ENCODE data around the gene SIRPB2. TPM values are rescaled to one million over a fixed set of nuclear protein-coding genes. Genes with fewer than 3 reads are reported as not detected.
A peak's percentile ranks its signal among the peaks of the same experiment; 100 is the strongest.

The SIRPB2 gene
- 3.2 TPM for total RNA-seq
- long read RNA-seq = 0 reads

GRCh38 chr20:1491281-1491840 is at the start of gene SIRPB2:
SIRPB2 (minus strand) TSS chr20:1491420; CDS start chr20:1491359, 61 bp downstream.
- H3K27me3 ChIP-seq (ENCODE audit: low read depth) = peaks cover 21% of the 10 kb centered on the region
- H3K4me3 ChIP-seq = peak within 1 kb of the TSS; percentile 41
- peaks cover 6% of the 10 kb centered on the region for H3K4me1 ChIP-seq
- no peaks in the 10 kb centered on the region for H3K36me3 ChIP-seq
- intact Hi-C loops (cut with micrococcal nuclease) = no loop called here
- peak; percentile 45 for DNase-seq
- TF ChIP-seq CTCF (IDR thresholded peaks at IDR 0.05; ENCODE audit: borderline replicate concordance) = no peak
- H3K27ac ChIP-seq (replicated peaks) = peak within 1 kb of the TSS; percentile 69
- no peaks in the 10 kb centered on the region for H3K9me3 ChIP-seq (replicated peaks)

DNA sequence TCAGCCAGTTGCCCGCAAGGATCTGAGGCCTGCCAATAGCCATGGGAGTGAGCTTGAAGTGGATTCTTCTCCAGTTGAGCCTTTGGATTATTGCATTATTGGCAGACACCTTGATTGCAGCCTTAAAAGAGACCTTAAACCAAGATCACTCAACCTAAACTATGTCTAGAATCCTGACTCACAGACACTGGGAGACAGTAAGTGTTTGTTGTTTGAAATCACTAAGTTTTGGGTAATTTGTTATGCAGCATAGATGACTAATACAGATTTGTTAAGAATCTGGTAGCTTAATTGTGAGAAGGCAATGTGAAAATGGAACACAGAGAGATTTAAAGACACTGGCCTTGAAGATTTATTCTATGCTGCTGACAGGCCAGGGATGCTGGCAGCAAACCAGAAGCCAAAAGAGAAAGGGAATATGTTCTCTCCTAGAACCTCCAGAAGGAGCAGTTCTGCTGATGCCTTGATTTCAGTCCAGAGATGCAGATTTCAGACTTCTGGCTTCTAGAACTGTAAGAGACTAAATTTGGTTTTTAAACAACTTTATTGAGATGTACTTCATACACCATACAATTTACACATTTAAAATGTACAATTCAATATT is 48.7 kb upstream of the SIRPB2 start:
- H3K36me3 ChIP-seq = no peaks in the 10 kb centered on the region
- intact Hi-C loops (cut with micrococcal nuclease) = no loop called here
- no peak overlapping the region for H3K27ac ChIP-seq (replicated peaks)
- no peaks in the 10 kb centered on the region for H3K4me1 ChIP-seq
- H3K9me3 ChIP-seq (replicated peaks) = peaks cover 13% of the 10 kb centered on the region
- no peak for TF ChIP-seq CTCF (IDR thresholded peaks at IDR 0.05; ENCODE audit: borderline replicate concordance)
- no peak overlapping the region for H3K4me3 ChIP-seq
- DNase-seq = no peak
- H3K27me3 ChIP-seq (ENCODE audit: low read depth) = peaks cover 17% of the 10 kb centered on the region

GRCh38 chr20:1538655-1539054 is 47.4 kb upstream of the SIRPB2 start:
- intact Hi-C loops (cut with micrococcal nuclease) = no loop called here

DNA sequence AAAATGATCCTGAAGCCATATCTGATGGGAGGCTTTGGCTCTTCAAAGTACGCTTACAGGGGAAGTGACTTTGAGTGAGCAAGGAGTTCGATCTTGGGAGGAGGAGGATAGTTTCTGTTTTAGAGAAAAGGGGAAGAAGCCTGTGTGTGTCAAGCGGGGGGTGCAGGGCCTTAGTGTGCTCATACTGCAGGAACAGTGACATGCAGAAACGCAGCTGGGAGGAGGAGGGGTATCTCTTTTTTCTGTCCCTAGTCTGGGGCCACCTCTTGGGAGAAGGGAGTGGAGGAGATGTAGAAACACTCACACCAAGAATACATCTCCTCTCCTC is 46.5 kb upstream of the SIRPB2 start:
- no peak for TF ChIP-seq CTCF (IDR thresholded peaks at IDR 0.05; ENCODE audit: borderline replicate concordance)
- Histone ChIP-seq H3K4me3 (no peak overlapping the region), H3K27me3 (ENCODE audit: low read depth) (peaks cover 20% of the 10 kb centered on the region), H3K9me3 (replicated peaks) (peaks cover 13% of the 10 kb centered on the region), H3K4me1 (no peaks in the 10 kb centered on the region), H3K27ac (replicated peaks) (peak overlapping the region; percentile 56), H3K36me3 (no peaks in the 10 kb centered on the region)
- DNase-seq = peak; percentile 39
- intact Hi-C loops (cut with micrococcal nuclease) = no loop called here

More at GRCh38 chr20:1538655-1539054, 47.4 kb upstream of the SIRPB2 start:
- peaks cover 13% of the 10 kb centered on the region for H3K9me3 ChIP-seq (replicated peaks)
- no peak for TF ChIP-seq CTCF (IDR thresholded peaks at IDR 0.05; ENCODE audit: borderline replicate concordance)
- no peaks in the 10 kb centered on the region for H3K4me1 ChIP-seq
- H3K27me3 ChIP-seq (ENCODE audit: low read depth) = peaks cover 17% of the 10 kb centered on the region
- no peaks in the 10 kb centered on the region for H3K36me3 ChIP-seq
- no peak overlapping the region for H3K27ac ChIP-seq (replicated peaks)
- DNase-seq = no peak
- no peak overlapping the region for H3K4me3 ChIP-seq

- Histone ChIP-seq H3K4me1 (no peaks in the 10 kb centered on the region), H3K27me3 (ENCODE audit: low read depth) (peaks cover 26% of the 10 kb centered on the region), H3K9me3 (replicated peaks) (peaks cover 13% of the 10 kb centered on the region), H3K36me3 (no peaks in the 10 kb centered on the region), H3K27ac (replicated peaks) (peak overlapping the region; percentile 56), H3K4me3 (no peak overlapping the region)
- no peak for TF ChIP-seq CTCF (IDR thresholded peaks at IDR 0.05; ENCODE audit: borderline replicate concordance)
- intact Hi-C loops (cut with micrococcal nuclease) = no loop called here
- peak; percentile 16 for DNase-seq
These were observed 45.9 kb upstream of the SIRPB2 start for GRCh38 chr20:1536893-1537730.

Data from left ventricle myocardium inferior (tissue), 1 donor.